SK-N-SH (cell line): Measurements from ENCODE around the gene CLRN3.

Source experiments
- FOXM1 ChIP-seq: IDR thresholded peaks from 2 replicates; pipeline ENCODE4 v1.4.0; 2012; ENCODE audit warnings: low read depth, mild to moderate bottlenecking
- TAF1 ChIP-seq: IDR thresholded peaks from 2 replicates; pipeline ENCODE4 v1.6.1; 2012; ENCODE audit warnings: low read depth, mild to moderate bottlenecking, low read length, moderate library complexity, borderline replicate concordance
- YY1 ChIP-seq: IDR thresholded peaks from 2 replicates; pipeline ENCODE4 v1.4.0; 2012; ENCODE audit warnings: low read depth, mild to moderate bottlenecking
- TF ChIP-seq, protein P1 (sequence below): fragments of 200-600 bp; sonication (generic); IDR thresholded peaks from 2 replicates; pipeline ENCODE4 v1.6.1; 2017; ENCODE audit warnings: antibody characterized with exemption, mild to moderate bottlenecking, moderate library complexity
- TF ChIP-seq, protein P2 (sequence below): IDR thresholded peaks from 2 replicates; pipeline ENCODE4 v1.4.0; 2012; ENCODE audit warnings: low read depth, borderline replicate concordance

DNA sequence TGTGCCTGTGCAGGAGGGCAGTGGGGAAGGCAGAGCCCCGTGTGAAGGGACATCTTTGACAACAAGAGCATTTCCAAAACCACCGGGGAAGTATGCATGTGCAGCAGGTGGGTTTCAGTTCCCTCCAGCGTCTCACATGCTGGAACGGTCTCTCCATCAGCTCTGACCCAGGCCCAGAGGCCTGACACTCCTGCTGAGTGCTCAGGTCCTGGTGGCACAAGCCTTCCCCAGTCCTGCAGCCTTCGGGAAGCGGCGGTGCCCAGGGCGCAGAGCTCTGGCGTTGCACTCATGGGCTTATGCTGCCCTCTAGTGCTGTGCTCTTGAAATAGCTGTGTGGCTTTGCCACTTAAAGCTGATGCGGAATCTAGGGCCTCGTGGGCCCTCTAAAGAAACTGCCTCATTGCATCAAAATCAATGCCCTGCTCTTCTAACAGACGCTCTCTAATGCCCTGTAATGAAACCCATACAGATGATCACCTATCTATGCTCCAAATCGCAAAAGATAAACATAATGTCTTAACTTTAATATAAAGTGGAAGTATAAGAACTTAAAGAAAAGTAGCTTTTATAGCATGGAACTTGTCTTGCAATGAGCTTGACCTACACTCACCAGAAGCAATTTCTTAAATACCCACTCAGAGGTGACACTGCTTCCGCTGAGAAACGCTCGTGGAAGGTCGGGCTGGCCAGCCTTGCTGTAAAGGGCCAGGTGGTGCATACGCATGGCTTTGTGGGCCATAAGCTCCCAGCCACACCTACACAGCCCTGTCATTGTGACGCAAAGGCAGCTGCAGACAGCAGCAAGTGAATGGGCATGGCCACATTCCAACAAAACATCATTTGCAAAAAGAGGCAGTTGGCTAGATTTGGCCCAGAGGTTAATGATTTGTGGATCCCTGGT, 38.6 kb downstream of the CLRN3 start:
- TF ChIP-seq, protein P1, sequence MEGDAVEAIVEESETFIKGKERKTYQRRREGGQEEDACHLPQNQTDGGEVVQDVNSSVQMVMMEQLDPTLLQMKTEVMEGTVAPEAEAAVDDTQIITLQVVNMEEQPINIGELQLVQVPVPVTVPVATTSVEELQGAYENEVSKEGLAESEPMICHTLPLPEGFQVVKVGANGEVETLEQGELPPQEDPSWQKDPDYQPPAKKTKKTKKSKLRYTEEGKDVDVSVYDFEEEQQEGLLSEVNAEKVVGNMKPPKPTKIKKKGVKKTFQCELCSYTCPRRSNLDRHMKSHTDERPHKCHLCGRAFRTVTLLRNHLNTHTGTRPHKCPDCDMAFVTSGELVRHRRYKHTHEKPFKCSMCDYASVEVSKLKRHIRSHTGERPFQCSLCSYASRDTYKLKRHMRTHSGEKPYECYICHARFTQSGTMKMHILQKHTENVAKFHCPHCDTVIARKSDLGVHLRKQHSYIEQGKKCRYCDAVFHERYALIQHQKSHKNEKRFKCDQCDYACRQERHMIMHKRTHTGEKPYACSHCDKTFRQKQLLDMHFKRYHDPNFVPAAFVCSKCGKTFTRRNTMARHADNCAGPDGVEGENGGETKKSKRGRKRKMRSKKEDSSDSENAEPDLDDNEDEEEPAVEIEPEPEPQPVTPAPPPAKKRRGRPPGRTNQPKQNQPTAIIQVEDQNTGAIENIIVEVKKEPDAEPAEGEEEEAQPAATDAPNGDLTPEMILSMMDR: peak; percentile 84
- TF ChIP-seq FOXM1 (no peak), TAF1 (no peak), YY1 (no peak)
- TF ChIP-seq, protein P2, sequence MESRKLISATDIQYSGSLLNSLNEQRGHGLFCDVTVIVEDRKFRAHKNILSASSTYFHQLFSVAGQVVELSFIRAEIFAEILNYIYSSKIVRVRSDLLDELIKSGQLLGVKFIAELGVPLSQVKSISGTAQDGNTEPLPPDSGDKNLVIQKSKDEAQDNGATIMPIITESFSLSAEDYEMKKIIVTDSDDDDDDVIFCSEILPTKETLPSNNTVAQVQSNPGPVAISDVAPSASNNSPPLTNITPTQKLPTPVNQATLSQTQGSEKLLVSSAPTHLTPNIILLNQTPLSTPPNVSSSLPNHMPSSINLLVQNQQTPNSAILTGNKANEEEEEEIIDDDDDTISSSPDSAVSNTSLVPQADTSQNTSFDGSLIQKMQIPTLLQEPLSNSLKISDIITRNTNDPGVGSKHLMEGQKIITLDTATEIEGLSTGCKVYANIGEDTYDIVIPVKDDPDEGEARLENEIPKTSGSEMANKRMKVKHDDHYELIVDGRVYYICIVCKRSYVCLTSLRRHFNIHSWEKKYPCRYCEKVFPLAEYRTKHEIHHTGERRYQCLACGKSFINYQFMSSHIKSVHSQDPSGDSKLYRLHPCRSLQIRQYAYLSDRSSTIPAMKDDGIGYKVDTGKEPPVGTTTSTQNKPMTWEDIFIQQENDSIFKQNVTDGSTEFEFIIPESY: no peak
